ENCODE data around the gene ADORA2B.

The ADORA2B gene

DNA sequence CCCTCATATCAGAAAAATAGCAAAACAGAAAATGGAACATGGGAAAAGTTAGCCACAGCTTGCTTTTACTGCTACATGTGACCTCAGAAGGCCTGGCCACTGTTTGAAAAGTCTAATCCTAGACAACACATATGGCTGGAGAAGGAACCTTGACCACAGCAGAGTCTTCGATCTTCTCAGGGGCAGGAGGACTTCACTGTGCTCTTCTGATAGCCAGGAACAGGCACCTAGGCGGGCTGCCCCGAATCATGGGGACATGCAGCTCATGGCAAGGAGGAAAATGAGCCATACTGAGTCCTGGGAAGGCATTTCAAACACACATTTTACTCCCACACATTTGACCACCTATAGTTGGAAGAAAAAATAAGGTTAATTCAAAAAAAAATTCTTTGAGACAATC, 31.1 kb upstream of the ADORA2B start:
- H3K27ac ChIP-seq (replicated peaks): no peak overlapping the region; the same call in 1 of the 2 replicates

DNA sequence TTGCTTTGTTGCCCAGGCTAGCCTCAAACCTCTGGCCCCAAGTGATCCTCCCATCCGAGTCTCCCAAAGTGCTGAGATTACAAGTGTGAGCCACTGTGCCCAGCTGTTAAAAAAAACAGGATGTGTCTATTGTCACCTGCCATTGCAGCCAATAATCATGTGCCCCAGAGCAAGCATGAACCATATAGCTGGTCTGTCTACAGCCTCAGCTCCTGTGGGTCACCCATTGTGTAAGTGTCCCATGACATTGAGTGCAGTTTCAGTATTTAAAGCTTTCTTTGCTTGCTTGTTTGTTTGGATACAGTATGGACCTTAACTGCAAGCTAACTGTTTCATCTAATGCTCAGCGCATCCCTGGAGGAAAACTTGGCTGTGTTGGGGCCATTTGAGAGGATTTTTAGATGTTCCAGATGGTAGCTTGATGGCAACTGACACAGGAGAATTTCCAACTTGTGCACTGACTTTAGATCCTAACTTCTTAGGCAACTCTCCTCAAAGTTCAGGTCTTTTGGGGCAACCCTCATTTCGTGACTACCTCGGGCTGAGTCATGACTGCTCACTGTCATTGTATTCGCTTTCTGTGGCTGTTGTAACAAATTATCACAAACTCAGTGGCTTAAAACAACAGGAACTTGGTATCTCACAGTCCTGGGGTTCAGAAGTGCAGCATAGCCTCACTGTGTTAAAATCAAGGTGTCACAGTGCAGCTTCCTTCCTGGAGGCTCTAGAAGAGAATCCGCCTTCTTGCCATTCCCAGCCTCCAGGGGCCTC, 30.3 kb upstream of the ADORA2B start:
- no peak for TF ChIP-seq REST (IDR thresholded peaks at IDR 0.05; ENCODE audit: insufficient replicate concordance, low read depth)
- no peak for TF ChIP-seq SPI1 (IDR thresholded peaks at IDR 0.05; ENCODE audit: borderline replicate concordance, low read depth)
- no peak for TF ChIP-seq POLR2AphosphoS5 (IDR thresholded peaks at IDR 0.05; ENCODE audit: low read depth)
- TF ChIP-seq, protein P1, sequence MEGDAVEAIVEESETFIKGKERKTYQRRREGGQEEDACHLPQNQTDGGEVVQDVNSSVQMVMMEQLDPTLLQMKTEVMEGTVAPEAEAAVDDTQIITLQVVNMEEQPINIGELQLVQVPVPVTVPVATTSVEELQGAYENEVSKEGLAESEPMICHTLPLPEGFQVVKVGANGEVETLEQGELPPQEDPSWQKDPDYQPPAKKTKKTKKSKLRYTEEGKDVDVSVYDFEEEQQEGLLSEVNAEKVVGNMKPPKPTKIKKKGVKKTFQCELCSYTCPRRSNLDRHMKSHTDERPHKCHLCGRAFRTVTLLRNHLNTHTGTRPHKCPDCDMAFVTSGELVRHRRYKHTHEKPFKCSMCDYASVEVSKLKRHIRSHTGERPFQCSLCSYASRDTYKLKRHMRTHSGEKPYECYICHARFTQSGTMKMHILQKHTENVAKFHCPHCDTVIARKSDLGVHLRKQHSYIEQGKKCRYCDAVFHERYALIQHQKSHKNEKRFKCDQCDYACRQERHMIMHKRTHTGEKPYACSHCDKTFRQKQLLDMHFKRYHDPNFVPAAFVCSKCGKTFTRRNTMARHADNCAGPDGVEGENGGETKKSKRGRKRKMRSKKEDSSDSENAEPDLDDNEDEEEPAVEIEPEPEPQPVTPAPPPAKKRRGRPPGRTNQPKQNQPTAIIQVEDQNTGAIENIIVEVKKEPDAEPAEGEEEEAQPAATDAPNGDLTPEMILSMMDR (IDR thresholded peaks at IDR 0.05; ENCODE audit: insufficient read depth, low read length): no peak
- TF ChIP-seq GABPA (IDR thresholded peaks at IDR 0.05; ENCODE audit: low read depth): no peak
- peak; percentile 31 to 40 for DNase-seq (ENCODE audit: low read depth in 1 of 2, low spot score in 1 of 2)
- peak overlapping the region; percentile 43 for H3K27ac ChIP-seq (replicated peaks)

More for the DNA sequence above, 31.1 kb upstream of the ADORA2B start:
- TF ChIP-seq GABPA (IDR thresholded peaks at IDR 0.05; ENCODE audit: low read depth): no peak
- TF ChIP-seq SPI1 (IDR thresholded peaks at IDR 0.05; ENCODE audit: borderline replicate concordance, low read depth): no peak
- TF ChIP-seq REST (IDR thresholded peaks at IDR 0.05; ENCODE audit: insufficient replicate concordance, low read depth): no peak
- no peak for TF ChIP-seq POLR2AphosphoS5 (IDR thresholded peaks at IDR 0.05; ENCODE audit: low read depth)
- TF ChIP-seq, protein P1 (IDR thresholded peaks at IDR 0.05; ENCODE audit: insufficient read depth, low read length): no peak
- DNase-seq (ENCODE audit: low read depth in 1 of 2, low spot score in 1 of 2): no peak
- Histone ChIP-seq H3K4me3 (replicated peaks; ENCODE audit: insufficient read depth, low read length) (no peak overlapping the region), H3K27me3 (ENCODE audit: insufficient read depth, poor library complexity, severe bottlenecking) (no peaks in the 10 kb centered on the region)

GRCh38 chr17:15915961-15916360, 29.0 kb upstream of the ADORA2B start:
- H3K27me3 ChIP-seq (ENCODE audit: insufficient read depth, poor library complexity, severe bottlenecking): no peaks in the 10 kb centered on the region
- TF ChIP-seq GABPA (IDR thresholded peaks at IDR 0.05; ENCODE audit: low read depth): no peak
- TF ChIP-seq REST (IDR thresholded peaks at IDR 0.05; ENCODE audit: insufficient replicate concordance, low read depth): no peak
- TF ChIP-seq POLR2AphosphoS5 (IDR thresholded peaks at IDR 0.05; ENCODE audit: low read depth): no peak
- TF ChIP-seq, protein P1 (IDR thresholded peaks at IDR 0.05; ENCODE audit: insufficient read depth, low read length): no peak
- TF ChIP-seq SPI1 (IDR thresholded peaks at IDR 0.05; ENCODE audit: borderline replicate concordance, low read depth): no peak
- DNase-seq (ENCODE audit: low read depth in 1 of 2, low spot score in 1 of 2): no peak
- no peak overlapping the region for H3K4me3 ChIP-seq (replicated peaks; ENCODE audit: insufficient read depth, low read length)
- H3K27ac ChIP-seq (replicated peaks): no peak overlapping the region

More for the DNA sequence above, 30.3 kb upstream of the ADORA2B start:
- no peak overlapping the region for H3K4me3 ChIP-seq (replicated peaks; ENCODE audit: insufficient read depth, low read length)
- H3K27me3 ChIP-seq (ENCODE audit: insufficient read depth, poor library complexity, severe bottlenecking): no peaks in the 10 kb centered on the region
